LNCaP clone FGC (cell line): Measurements from ENCODE around the gene PODXL.
A peak's percentile ranks its signal among the peaks of the same experiment; 100 is the strongest.

Experiments used
- DNase-seq: peaks from one replicate; pipeline ENCODE4 v3.0.0-alpha.2; 2011; ENCODE audit warnings: low read depth
- H3K4me3 ChIP-seq: 2 replicates; pipeline ENCODE4 v1.5.1; 2011; ENCODE audit warnings: mild to moderate bottlenecking, low read depth, low read length, control low read depth
- CTCF ChIP-seq: IDR thresholded peaks from 2 replicates; pipeline ENCODE4 v1.5.1; 2012; ENCODE audit warnings: mild to moderate bottlenecking; ENCODE audit not compliant: control insufficient read depth, insufficient read depth; ENCODE audit errors: extremely low read depth

Gene PODXL

GRCh38 chr7:131538813-131539179 lies 17.6 kb downstream of the PODXL start:
- H3K4me3 ChIP-seq = no peak overlapping the region
- DNase-seq = peak; percentile 19
- no peak for TF ChIP-seq CTCF

- H3K4me3 ChIP-seq = no peak overlapping the region
- DNase-seq = no peak
- TF ChIP-seq CTCF = no peak
Observed at GRCh38 chr7:131538071-131538812, 18.2 kb downstream of the PODXL start.

- TF ChIP-seq CTCF = no peak
- H3K4me3 ChIP-seq = no peak overlapping the region
- no peak for DNase-seq
Observed at GRCh38 chr7:131537571-131537978, 18.9 kb downstream of the PODXL start.

GRCh38 chr7:131536361-131536849 lies 20.0 kb downstream of the PODXL start:
- no peak for DNase-seq
- no peak for TF ChIP-seq CTCF
- H3K4me3 ChIP-seq = no peak overlapping the region

- no peak for TF ChIP-seq CTCF
Observed at GRCh38 chr7:131533566-131534561, 22.6 kb downstream of the PODXL start.

GRCh38 chr7:131533151-131533559 lies 23.3 kb downstream of the PODXL start:
- TF ChIP-seq CTCF = no peak
- no peak for DNase-seq
- no peak overlapping the region for H3K4me3 ChIP-seq

More at GRCh38 chr7:131533566-131534561, 22.6 kb downstream of the PODXL start:
- no peak overlapping the region for H3K4me3 ChIP-seq
- no peak for DNase-seq
